ENCODE measurements around the gene SLC25A17. TPM values are rescaled to one million over a fixed set of nuclear protein-coding genes. Genes with fewer than 3 reads are reported as not detected.
"Not testable (repeated sequence)": the region's sequence is repeated elsewhere in the genome, so short reads cannot be mapped to it uniquely, and the experiment has no call there.

SLC25A17 gene
- total RNA-seq, 1 donor from 2014 or later = 23.8 TPM

- TF ChIP-seq CTCF (conservative IDR thresholded peaks at IDR 0.05) = no peak
- DNase-seq (ENCODE audit: extremely low spot score, unreplicated experiment) = no peak
- Mint-ChIP-seq H3K4me1 (ENCODE audit: unreplicated experiment) (peaks cover 2% of the 10 kb centered on the region), H3K9me3 (no peaks in the 10 kb centered on the region), H3K4me3 (no peak overlapping the region), H3K27ac (no peak overlapping the region), H3K27me3 (no peaks in the 10 kb centered on the region), H3K36me3 (peaks cover 23% of the 10 kb centered on the region)
Measured at GRCh38 chr22:40769761-40770160, 49.4 kb downstream of the SLC25A17 start.

GRCh38 chr22:40768206-40768605, 50.9 kb downstream of the SLC25A17 start:
- Mint-ChIP-seq H3K9me3 (no peaks in the 10 kb centered on the region), H3K4me3 (no peak overlapping the region), H3K27me3 (no peaks in the 10 kb centered on the region), H3K4me1 (ENCODE audit: unreplicated experiment) (peaks cover 5% of the 10 kb centered on the region), H3K36me3 (peaks cover 15% of the 10 kb centered on the region), H3K27ac (no peak overlapping the region)
- TF ChIP-seq CTCF (conservative IDR thresholded peaks at IDR 0.05) = no peak
- no peak for DNase-seq (ENCODE audit: extremely low spot score, unreplicated experiment)

- Mint-ChIP-seq H3K4me3 (no peak overlapping the region), H3K27me3 (no peaks in the 10 kb centered on the region)
- no peak for TF ChIP-seq CTCF (conservative IDR thresholded peaks at IDR 0.05)
Measured at GRCh38 chr22:40766956-40767355, 52.2 kb downstream of the SLC25A17 start.

GRCh38 chr22:40764763-40765441, 54.2 kb downstream of the SLC25A17 start:
- no peaks in the 10 kb centered on the region for H3K9me3 Mint-ChIP-seq
- no peak for TF ChIP-seq CTCF (conservative IDR thresholded peaks at IDR 0.05)
- H3K4me1 Mint-ChIP-seq (ENCODE audit: unreplicated experiment) = peaks cover 5% of the 10 kb centered on the region
- no peak overlapping the region for H3K27ac Mint-ChIP-seq
- H3K27me3 Mint-ChIP-seq = no peaks in the 10 kb centered on the region
- H3K36me3 Mint-ChIP-seq = peaks cover 11% of the 10 kb centered on the region
- H3K4me3 Mint-ChIP-seq = no peak overlapping the region
- DNase-seq (ENCODE audit: extremely low spot score, unreplicated experiment) = no peak

More at GRCh38 chr22:40766956-40767355, 52.2 kb downstream of the SLC25A17 start:
- Mint-ChIP-seq H3K9me3 (no peaks in the 10 kb centered on the region), H3K4me1 (ENCODE audit: unreplicated experiment) (peaks cover 5% of the 10 kb centered on the region), H3K27ac (no peak overlapping the region), H3K36me3 (peaks cover 15% of the 10 kb centered on the region)
- no peak for DNase-seq (ENCODE audit: extremely low spot score, unreplicated experiment)

- Mint-ChIP-seq H3K4me3 (no peak overlapping the region), H3K9me3 (no peaks in the 10 kb centered on the region), H3K36me3 (no peaks in the 10 kb centered on the region), H3K27me3 (no peaks in the 10 kb centered on the region), H3K4me1 (ENCODE audit: unreplicated experiment) (peaks cover 8% of the 10 kb centered on the region), H3K27ac (no peak overlapping the region)
- no peak for TF ChIP-seq CTCF (conservative IDR thresholded peaks at IDR 0.05)
- DNase-seq (ENCODE audit: extremely low spot score, unreplicated experiment) = no peak
Measured at GRCh38 chr22:40759294-40759840, 59.8 kb downstream of the SLC25A17 start.

- H3K4me1 Mint-ChIP-seq (ENCODE audit: unreplicated experiment); H3K27ac Mint-ChIP-seq; H3K4me3 Mint-ChIP-seq: not testable (repeated sequence)
Measured at GRCh38 chr22:40758851-40759250, 60.3 kb downstream of the SLC25A17 start.

More at GRCh38 chr22:40758851-40759250, 60.3 kb downstream of the SLC25A17 start:
- not testable (repeated sequence) for DNase-seq (ENCODE audit: extremely low spot score, unreplicated experiment); H3K27me3 Mint-ChIP-seq; H3K36me3 Mint-ChIP-seq; H3K9me3 Mint-ChIP-seq
